Measurements from ENCODE around the gene FAM171A1.

DNA sequence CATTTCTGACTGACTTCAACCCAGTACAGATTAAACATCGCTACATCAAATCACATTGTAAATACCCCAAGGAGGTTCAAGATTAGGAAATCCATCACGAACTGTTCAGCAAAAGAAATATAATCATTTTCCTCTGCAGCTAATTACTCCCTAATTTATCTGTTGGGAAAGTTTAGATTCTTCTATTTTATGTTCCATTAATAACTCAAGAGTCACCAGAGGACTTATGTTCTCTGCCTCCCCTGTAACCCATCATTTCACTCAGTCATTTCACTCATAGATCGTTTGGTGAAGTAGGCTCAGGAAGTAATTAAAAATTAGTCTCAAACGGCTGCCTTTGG lies 45.2 kb downstream of the FAM171A1 start:
- no peak for TF ChIP-seq GATA1 (IDR thresholded peaks at IDR 0.05; ENCODE audit: low read depth, low read length)
- no peak for TF ChIP-seq POLR2A (IDR thresholded peaks at IDR 0.05; ENCODE audit: low read length)

Measured in erythroblast (primary cell).